K562 (cell line): ENCODE measurements around the gene CUX1. TPM values are rescaled to one million over a fixed set of nuclear protein-coding genes. Genes with fewer than 3 reads are reported as not detected.

Experiments used
- ATAC-seq: fragments of 200-7000 bp; cut with Tn5 transposase; 3 replicates; pipeline ENCODE4 v1.9.1; 2020; ENCODE audit warnings: moderate library complexity
- BruUV-seq: library from RNA; stranded (reverse); fragments of 400-500 nt; replicated peaks from 2 replicates; lab custom pipeline; 2021; lab: Mats Ljungman, UMichigan
- CTCF ChIA-PET: fragments of 300-600 bp; formaldehyde crosslinking; extraction: SDS; loops from one replicate; lab custom pipeline; 2021; ENCODE audit warnings: low intra/inter-chr PET ratio; lab: Yijun Ruan, JAX
- POLR2A ChIA-PET: fragments of 300-600, 350-650 bp; sonication (Branson Sonifier 250); formaldehyde crosslinking; extraction: SDS; loops from one replicate; lab custom pipeline; 2021; ENCODE audit warnings: antibody characterized with exemption, inconsistent platforms; lab: Yijun Ruan, JAX
- DNase-seq, 4 experiments: peaks; one replicate each; pipeline versions ENCODE4 v3.0.0 to v3.0.0-alpha.2; 2011 to 2018; ENCODE audit warnings: low spot score in 3 of 4, mixed read lengths in 3 of 4; ENCODE audit errors: extremely low read depth in 1 of 4
- FAIRE-seq: peaks from 2 replicates; lab custom pipeline; 2011; peaks lifted over from hg19 to GRCh38; lab: Jason Lieb, UNC
- H2AFZ ChIP-seq: 2 replicates; pipeline ENCODE4 v1.6.0; 2011; ENCODE audit warnings: low read depth, low read length, control low read depth, inconsistent platforms
- H3K27ac ChIP-seq: fragments of 200-600 bp; 3 replicates; pipeline ENCODE4 v1.8.0; 2011; ENCODE audit warnings: low read depth, mild to moderate bottlenecking, control low read depth, inconsistent platforms, low read length, moderate library complexity, mixed read lengths; ENCODE audit errors: extremely low read depth
- H3K27me3 ChIP-seq, 2 experiments: fragments of 300-600 bp in 1 of 2; 2 replicates in 1 of 2; 3 replicates in 1 of 2; pipeline versions ENCODE4 v1.6.0 to v1.8.0; 2011; ENCODE audit warnings: inconsistent platforms in 2 of 2, low read length in 2 of 2, mild to moderate bottlenecking in 1 of 2, mixed read lengths in 1 of 2, moderate library complexity in 1 of 2; ENCODE audit not compliant: control insufficient read depth in 2 of 2, insufficient read depth in 2 of 2
- H3K36me3 ChIP-seq: fragments of 300-600 bp; 3 replicates; pipeline ENCODE4 v1.8.0; 2011; ENCODE audit warnings: mild to moderate bottlenecking, low read length, inconsistent platforms; ENCODE audit not compliant: control insufficient read depth, insufficient read depth
- H3K4me1 ChIP-seq, 2 experiments: fragments of 200-600 bp in 1 of 2; replicated peaks in 1 of 2; 2 replicates in 1 of 2; 3 replicates in 1 of 2; pipeline versions ENCODE4 v1.5.1 to v1.8.0; 2011; ENCODE audit warnings: inconsistent platforms in 2 of 2, low read length in 2 of 2, mild to moderate bottlenecking in 1 of 2, mixed read lengths in 1 of 2, moderate library complexity in 1 of 2; ENCODE audit not compliant: control insufficient read depth in 2 of 2, insufficient read depth in 2 of 2
- H3K4me2 ChIP-seq: 2 replicates; pipeline ENCODE4 v1.6.1; 2011; ENCODE audit warnings: low read length, control low read depth, inconsistent platforms, mixed read lengths; ENCODE audit not compliant: insufficient read depth
- H3K4me3 ChIP-seq: fragments of 200-600 bp; sonication (generic), shearing (Covaris generic); 2 replicates; pipeline ENCODE4 v1.5.1; 2016; ENCODE audit warnings: control low read depth, inconsistent platforms
- H3K79me2 ChIP-seq: fragments of 200-600 bp; 3 replicates; pipeline ENCODE4 v1.8.0; 2011; ENCODE audit warnings: low read length, inconsistent platforms; ENCODE audit not compliant: control insufficient read depth, insufficient read depth
- H3K9ac ChIP-seq, 2 experiments: 2 replicates each; pipeline versions ENCODE4 v1.6.0 to v1.6.1; 2011; ENCODE audit warnings: low read depth in 2 of 2, low read length in 2 of 2, control low read depth in 1 of 2, inconsistent platforms in 1 of 2, mild to moderate bottlenecking in 1 of 2, mixed read lengths in 1 of 2; ENCODE audit not compliant: insufficient read depth in 1 of 2
- H3K9me1 ChIP-seq: one replicate; pipeline ENCODE4 v1.6.0; 2011; ENCODE audit warnings: inconsistent platforms, mild to moderate bottlenecking, low read length, moderate library complexity; ENCODE audit not compliant: control insufficient read depth, insufficient read depth
- H3K9me3 ChIP-seq: replicated peaks from 2 replicates; pipeline ENCODE4 v1.5.1; 2011; ENCODE audit warnings: low read depth, low read length, inconsistent platforms; ENCODE audit not compliant: control insufficient read depth, insufficient read depth
- H4K20me1 ChIP-seq: replicated peaks from 2 replicates; pipeline ENCODE4 v1.6.1; 2011; ENCODE audit warnings: low read length, inconsistent platforms, mixed read lengths; ENCODE audit not compliant: control insufficient read depth, insufficient read depth
- ARID1B ChIP-seq: fragments of 450-650 bp; IDR thresholded peaks from 2 replicates; pipeline ENCODE4 v1.6.1; 2016; ENCODE audit warnings: antibody characterized with exemption, mild to moderate bottlenecking, inconsistent platforms
- CEBPB ChIP-seq: fragments of 450-650 bp; IDR thresholded peaks from 2 replicates; pipeline ENCODE4 v1.6.1; 2016; ENCODE audit warnings: missing genetic modification characterization, missing compliant biosample characterization
- CEBPG ChIP-seq, 3 experiments: fragments of 200-800 bp in 1 of 3; sonication (Bioruptor generic) in 1 of 3; sonication (generic) in 1 of 3; formaldehyde crosslinking in 1 of 3; IDR thresholded peaks in 2 of 3; conservative IDR thresholded peaks in 1 of 3; 2 replicates each; pipeline versions ENCODE4 v1.6.1 to v1.8.0; 2016 to 2022; ENCODE audit warnings: missing compliant biosample characterization in 2 of 3, missing genetic modification characterization in 2 of 3, mild to moderate bottlenecking in 1 of 3, missing genetic modification reagents in 1 of 3
- MEIS2 ChIP-seq: fragments of 450-650 bp; IDR thresholded peaks from 2 replicates; pipeline ENCODE4 v1.6.1; 2014; ENCODE audit warnings: mild to moderate bottlenecking; ENCODE audit not compliant: partially characterized antibody
- TBL1XR1 ChIP-seq, 2 experiments: IDR thresholded peaks; 2 replicates each; pipeline ENCODE4 v1.6.1; 2012; ENCODE audit warnings: improper control_type of control experiment in 2 of 2, low read length in 2 of 2, mild to moderate bottlenecking in 1 of 2
- ZFX ChIP-seq: sonication (generic); formaldehyde crosslinking; IDR thresholded peaks from 2 replicates; pipeline ENCODE4 v1.8.0; 2022; ENCODE audit warnings: mild to moderate bottlenecking, missing genetic modification reagents, moderate library complexity
- ZNF174 ChIP-seq: fragments of 250-450 bp; sonication (Bioruptor Pico); IDR thresholded peaks from 2 replicates; pipeline ENCODE4 v1.4.0; 2020; ENCODE audit warnings: mild to moderate bottlenecking
- ZNF316 ChIP-seq: fragments of 450-650 bp; IDR thresholded peaks from 2 replicates; pipeline ENCODE4 v1.6.1; 2016
- WGBS: fragments of 100-300 bp; shearing (Covaris generic); methylation state at CpG from one replicate; pipeline ENCODE4 v1.1.6; 2016; ENCODE audit warnings: low coverage, mixed read lengths; ENCODE audit not compliant: insufficient coverage; ENCODE audit errors: missing lambda C conversion rate; 5-methylcytosine and 5-hydroxymethylcytosine counted together
- in situ Hi-C: fragments of 300-500 bp; cut with MboI; formaldehyde crosslinking; loops from 4 replicates; pipeline ENCODE4 v1.15.0; 2018; ENCODE audit warnings: inconsistent platforms, mixed read lengths
- intact Hi-C: fragments of 100-400 bp; cut with micrococcal nuclease; formaldehyde crosslinking; loops from 2 replicates; pipeline ENCODE4 v1.14.2; 2022
- polyA plus RNA-seq, 8 experiments: library from polyadenylated mRNA; depleted of rRNA in 4 of 8; stranded (reverse) in 5 of 8; unstranded in 3 of 8; fragments of >200 nt; fragmentation: Nextera tagmentation in 2 of 8; fragmentation: Illumina TruSeq in 1 of 8; extraction: Ambion mirVana in 2 of 8; extraction: Trizol in 1 of 8; gene quantifications; 2 replicates each; pipeline versions ENCODE4 v1.2.1 to v1.2.3, GENCODE V29; 2011 to 2014; ENCODE audit warnings: inconsistent platforms in 1 of 8, missing spikeins in 1 of 8
- total RNA-seq, 7 experiments: library from RNA; depleted of rRNA in 6 of 7; stranded (reverse); fragments of >200 nt in 6 of 7; fragmentation: Illumina TruSeq in 2 of 7; extraction: Trizol in 2 of 7; gene quantifications; 2 replicates each; pipeline versions ENCODE4 v1.2.1 to v1.2.3, GENCODE V29; 2011 to 2021; ENCODE audit warnings: low replicate concordance in 1 of 7
- TF ChIP-seq, protein P1 (sequence below): fragments of 450-650 bp; IDR thresholded peaks from 2 replicates; pipeline ENCODE4 v1.6.1; 2016
- TF ChIP-seq, protein P2 (sequence below): fragments of 450-650 bp; IDR thresholded peaks from 2 replicates; pipeline ENCODE4 v1.6.1; 2017; ENCODE audit warnings: antibody characterized with exemption, mild to moderate bottlenecking
- TF ChIP-seq, protein P3 (sequence below), 2 experiments: IDR thresholded peaks in 1 of 2; conservative IDR thresholded peaks in 1 of 2; 2 replicates each; pipeline ENCODE4 v1.6.1; 2016; ENCODE audit warnings: low read depth in 2 of 2, mild to moderate bottlenecking in 1 of 2, missing compliant biosample characterization in 1 of 2, missing genetic modification characterization in 1 of 2, moderate library complexity in 1 of 2

Gene CUX1
- total and polyA plus RNA-seq, 9 of the 15 experiments (the other 6 are each of a cell fraction or from before 2014, with no cell fraction given), result 3.6 to 55.3 (median 25.2) TPM

DNA sequence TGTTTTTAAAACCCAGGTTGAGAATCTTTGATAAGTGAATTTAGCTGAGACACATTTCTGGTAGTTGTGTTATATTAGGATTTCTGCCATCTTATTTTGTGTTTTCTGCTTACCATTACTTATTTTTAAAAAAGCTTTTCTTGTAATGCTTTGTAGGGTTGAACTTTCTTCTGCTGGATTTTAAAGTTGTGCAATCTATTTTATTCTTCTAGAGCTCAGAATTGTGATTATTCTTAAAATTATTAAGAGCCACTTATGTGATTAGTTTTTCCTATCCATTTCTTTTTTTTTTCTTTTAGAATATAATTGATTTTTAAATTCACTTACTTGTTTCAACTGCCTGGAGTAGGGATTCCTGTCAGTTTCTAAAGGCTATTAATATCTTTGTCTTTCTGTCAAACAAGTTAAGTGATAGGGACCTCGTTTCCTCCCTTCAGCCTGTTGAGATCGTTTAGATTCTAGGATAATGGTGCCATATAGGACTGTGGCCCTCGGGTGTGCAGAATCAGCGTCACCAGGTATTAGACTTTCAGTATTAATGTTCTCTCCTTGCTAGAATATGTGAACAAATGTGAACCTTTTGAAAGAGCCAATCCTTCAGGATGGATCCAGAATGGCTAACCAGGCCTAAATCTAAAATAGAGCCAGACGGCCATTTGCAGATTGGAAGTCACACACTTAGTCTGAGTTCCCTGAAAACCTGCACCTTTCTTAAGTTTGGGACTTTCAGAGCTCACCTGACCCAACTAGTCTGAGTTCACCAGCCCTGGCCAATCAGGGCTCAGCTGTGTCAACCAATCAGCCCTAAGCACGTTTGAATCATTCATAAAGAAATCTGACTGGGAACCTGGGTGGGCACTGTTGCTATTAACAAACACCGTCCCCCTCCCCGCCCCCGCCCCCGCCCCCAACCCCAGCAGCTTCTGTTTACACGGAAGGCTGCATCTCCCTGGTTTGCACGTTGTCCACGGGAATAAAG lies 26.2 kb downstream of the CUX1 start:
- Histone ChIP-seq H3K4me1 (peaks cover 7 to 19% of the 10 kb centered on the region in 2 experiments; a peak in 2 of 5 replicates), H3K79me2 (peaks cover 92% of the 10 kb centered on the region), H3K4me3 (no peak overlapping the region), H4K20me1 (no peaks in the 10 kb centered on the region; the same call in 1 of the 2 replicates), H3K36me3 (0 out of 3 replicates have a peak, but pooled peaks cover 4% of the 10 kb centered on the region), H3K27me3 (no peaks in the 10 kb centered on the region), H3K9ac (no peak overlapping the region), H2AFZ (no peak overlapping the region), H3K9me1 (no peaks in the 10 kb centered on the region), H3K4me2 (no peak overlapping the region), H3K27ac (peak overlapping the region; percentile 35; the same call in 1 of the 3 replicates), H3K9me3 (peaks cover 13% of the 10 kb centered on the region)
- ATAC-seq, result peak; percentile 40
- no TSS peak for BruUV-seq
- intact Hi-C loops (no loop called here), in situ Hi-C loops (no loop called here)
- 62% methylated on average over 13 of the region's 13 CpGs for WGBS
- DNase-seq, result no peak
- ChIA-PET POLR2A (interaction anchor here (0.6 to 1.0 kb wide), 2 partner anchors 12 to 18 kb away, joined by 3 read pairs; no protein-coding TSS in a partner anchor), CTCF (no interaction called here)
- FAIRE-seq, result peak; percentile 40
- TF ChIP-seq ZNF174 (CRISPR knock-in tag), result no peak
- no peak for TF ChIP-seq ZFX (CRISPR knock-in tag)
- TF ChIP-seq TBL1XR1 (IDR thresholded peaks at IDR 0.05; ENCODE audit: low read length in 2 of 2), result 0 out of 4 replicates have a peak, but pooled peaks of 1 of the 2 experiments have one; percentile 16
- no peak for TF ChIP-seq CEBPG (CRISPR knock-in tag; IDR thresholded peaks at IDR 0.05)
- peak; percentile 65 for TF ChIP-seq CEBPG (tag; conservative IDR thresholded peaks at IDR 0.05 in 1 of 2, IDR thresholded peaks at IDR 0.05 in 1 of 2)
- TF ChIP-seq, protein P1, sequence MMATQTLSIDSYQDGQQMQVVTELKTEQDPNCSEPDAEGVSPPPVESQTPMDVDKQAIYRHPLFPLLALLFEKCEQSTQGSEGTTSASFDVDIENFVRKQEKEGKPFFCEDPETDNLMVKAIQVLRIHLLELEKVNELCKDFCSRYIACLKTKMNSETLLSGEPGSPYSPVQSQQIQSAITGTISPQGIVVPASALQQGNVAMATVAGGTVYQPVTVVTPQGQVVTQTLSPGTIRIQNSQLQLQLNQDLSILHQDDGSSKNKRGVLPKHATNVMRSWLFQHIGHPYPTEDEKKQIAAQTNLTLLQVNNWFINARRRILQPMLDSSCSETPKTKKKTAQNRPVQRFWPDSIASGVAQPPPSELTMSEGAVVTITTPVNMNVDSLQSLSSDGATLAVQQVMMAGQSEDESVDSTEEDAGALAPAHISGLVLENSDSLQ, result peak; percentile 51; the same call in 1 of the 2 replicates
- TF ChIP-seq ZNF316, result peak; percentile 45; the same call in 1 of the 2 replicates
- TF ChIP-seq ARID1B, result no peak
- TF ChIP-seq, protein P2, sequence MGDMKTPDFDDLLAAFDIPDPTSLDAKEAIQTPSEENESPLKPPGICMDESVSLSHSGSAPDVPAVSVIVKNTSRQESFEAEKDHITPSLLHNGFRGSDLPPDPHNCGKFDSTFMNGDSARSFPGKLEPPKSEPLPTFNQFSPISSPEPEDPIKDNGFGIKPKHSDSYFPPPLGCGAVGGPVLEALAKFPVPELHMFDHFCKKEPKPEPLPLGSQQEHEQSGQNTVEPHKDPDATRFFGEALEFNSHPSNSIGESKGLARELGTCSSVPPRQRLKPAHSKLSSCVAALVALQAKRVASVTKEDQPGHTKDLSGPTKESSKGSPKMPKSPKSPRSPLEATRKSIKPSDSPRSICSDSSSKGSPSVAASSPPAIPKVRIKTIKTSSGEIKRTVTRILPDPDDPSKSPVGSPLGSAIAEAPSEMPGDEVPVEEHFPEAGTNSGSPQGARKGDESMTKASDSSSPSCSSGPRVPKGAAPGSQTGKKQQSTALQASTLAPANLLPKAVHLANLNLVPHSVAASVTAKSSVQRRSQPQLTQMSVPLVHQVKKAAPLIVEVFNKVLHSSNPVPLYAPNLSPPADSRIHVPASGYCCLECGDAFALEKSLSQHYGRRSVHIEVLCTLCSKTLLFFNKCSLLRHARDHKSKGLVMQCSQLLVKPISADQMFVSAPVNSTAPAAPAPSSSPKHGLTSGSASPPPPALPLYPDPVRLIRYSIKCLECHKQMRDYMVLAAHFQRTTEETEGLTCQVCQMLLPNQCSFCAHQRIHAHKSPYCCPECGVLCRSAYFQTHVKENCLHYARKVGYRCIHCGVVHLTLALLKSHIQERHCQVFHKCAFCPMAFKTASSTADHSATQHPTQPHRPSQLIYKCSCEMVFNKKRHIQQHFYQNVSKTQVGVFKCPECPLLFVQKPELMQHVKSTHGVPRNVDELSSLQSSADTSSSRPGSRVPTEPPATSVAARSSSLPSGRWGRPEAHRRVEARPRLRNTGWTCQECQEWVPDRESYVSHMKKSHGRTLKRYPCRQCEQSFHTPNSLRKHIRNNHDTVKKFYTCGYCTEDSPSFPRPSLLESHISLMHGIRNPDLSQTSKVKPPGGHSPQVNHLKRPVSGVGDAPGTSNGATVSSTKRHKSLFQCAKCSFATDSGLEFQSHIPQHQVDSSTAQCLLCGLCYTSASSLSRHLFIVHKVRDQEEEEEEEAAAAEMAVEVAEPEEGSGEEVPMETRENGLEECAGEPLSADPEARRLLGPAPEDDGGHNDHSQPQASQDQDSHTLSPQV, result peak; percentile 22; the same call in 1 of the 2 replicates
- peak; percentile 76 for TF ChIP-seq CEBPB
- peak; percentile 67 for TF ChIP-seq MEIS2
- TF ChIP-seq, protein P3, sequence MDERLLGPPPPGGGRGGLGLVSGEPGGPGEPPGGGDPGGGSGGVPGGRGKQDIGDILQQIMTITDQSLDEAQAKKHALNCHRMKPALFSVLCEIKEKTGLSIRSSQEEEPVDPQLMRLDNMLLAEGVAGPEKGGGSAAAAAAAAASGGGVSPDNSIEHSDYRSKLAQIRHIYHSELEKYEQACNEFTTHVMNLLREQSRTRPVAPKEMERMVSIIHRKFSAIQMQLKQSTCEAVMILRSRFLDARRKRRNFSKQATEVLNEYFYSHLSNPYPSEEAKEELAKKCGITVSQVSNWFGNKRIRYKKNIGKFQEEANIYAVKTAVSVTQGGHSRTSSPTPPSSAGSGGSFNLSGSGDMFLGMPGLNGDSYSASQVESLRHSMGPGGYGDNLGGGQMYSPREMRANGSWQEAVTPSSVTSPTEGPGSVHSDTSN (CRISPR knock-in tag; IDR thresholded peaks at IDR 0.05; ENCODE audit: low read depth), result no peak
- TF ChIP-seq, protein P3 (tag; conservative IDR thresholded peaks at IDR 0.05; ENCODE audit: low read depth), result peak; percentile 30; the same call in 1 of the 2 replicates
